ENCODE data around the gene PHKB.

DNA sequence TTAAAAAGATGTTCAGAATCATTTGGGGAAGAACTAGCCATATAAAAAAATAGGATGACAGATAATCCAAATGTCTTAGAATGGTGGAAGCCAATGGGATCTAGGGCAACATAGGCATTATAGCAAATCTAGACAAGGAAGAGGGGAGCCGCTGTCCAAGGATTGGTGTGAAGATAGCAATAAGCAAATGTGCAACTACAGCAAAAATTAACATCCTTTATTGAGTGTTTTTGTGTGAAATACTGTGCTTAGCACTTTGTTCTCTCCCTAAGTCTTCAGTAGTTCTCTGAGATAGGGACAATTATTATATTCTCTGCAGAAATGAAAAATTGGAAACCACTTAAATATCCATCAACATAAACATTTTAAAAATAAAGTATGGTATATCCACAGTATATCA, 177.0 kb downstream of the PHKB start:
- no peak for TF ChIP-seq POLR2AphosphoS5 (IDR thresholded peaks at IDR 0.05; ENCODE audit: low read depth)
- TF ChIP-seq, protein P1, sequence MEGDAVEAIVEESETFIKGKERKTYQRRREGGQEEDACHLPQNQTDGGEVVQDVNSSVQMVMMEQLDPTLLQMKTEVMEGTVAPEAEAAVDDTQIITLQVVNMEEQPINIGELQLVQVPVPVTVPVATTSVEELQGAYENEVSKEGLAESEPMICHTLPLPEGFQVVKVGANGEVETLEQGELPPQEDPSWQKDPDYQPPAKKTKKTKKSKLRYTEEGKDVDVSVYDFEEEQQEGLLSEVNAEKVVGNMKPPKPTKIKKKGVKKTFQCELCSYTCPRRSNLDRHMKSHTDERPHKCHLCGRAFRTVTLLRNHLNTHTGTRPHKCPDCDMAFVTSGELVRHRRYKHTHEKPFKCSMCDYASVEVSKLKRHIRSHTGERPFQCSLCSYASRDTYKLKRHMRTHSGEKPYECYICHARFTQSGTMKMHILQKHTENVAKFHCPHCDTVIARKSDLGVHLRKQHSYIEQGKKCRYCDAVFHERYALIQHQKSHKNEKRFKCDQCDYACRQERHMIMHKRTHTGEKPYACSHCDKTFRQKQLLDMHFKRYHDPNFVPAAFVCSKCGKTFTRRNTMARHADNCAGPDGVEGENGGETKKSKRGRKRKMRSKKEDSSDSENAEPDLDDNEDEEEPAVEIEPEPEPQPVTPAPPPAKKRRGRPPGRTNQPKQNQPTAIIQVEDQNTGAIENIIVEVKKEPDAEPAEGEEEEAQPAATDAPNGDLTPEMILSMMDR (IDR thresholded peaks at IDR 0.05; ENCODE audit: insufficient read depth, low read length): no peak
